RWPE2 (cell line): ENCODE data around the gene CARS2.
A peak's percentile ranks its signal among the peaks of the same experiment; 100 is the strongest.

Experiments used
- ATAC-seq: fragments of 200-7000 bp; cut with Tn5 transposase; 3 replicates; pipeline ENCODE4 v1.9.1; 2021; ENCODE audit warnings: low read depth
- DNase-seq: peaks from one replicate; pipeline ENCODE4 v3.0.0-alpha.2; 2020; ENCODE audit warnings: low spot score
- H3K27ac ChIP-seq: fragments of 450-650 bp; 2 replicates; pipeline ENCODE4 v1.5.1; 2017; ENCODE audit warnings: mild to moderate bottlenecking; ENCODE audit not compliant: poor library complexity, severe bottlenecking
- H3K27me3 ChIP-seq: fragments of 250-450 bp; sonication (Bioruptor Pico); 2 replicates; pipeline ENCODE4 v1.5.1; 2021; ENCODE audit warnings: mild to moderate bottlenecking, moderate library complexity; ENCODE audit not compliant: insufficient read depth, poor library complexity, severe bottlenecking
- H3K36me3 ChIP-seq: fragments of 250-450 bp; sonication (Bioruptor Pico); 2 replicates; pipeline ENCODE4 v1.5.1; 2020; ENCODE audit warnings: low read depth, mild to moderate bottlenecking, moderate library complexity
- H3K4me1 ChIP-seq: fragments of 250-450 bp; sonication (Bioruptor Pico); 2 replicates; pipeline ENCODE4 v1.5.1; 2021; ENCODE audit warnings: mild to moderate bottlenecking, moderate library complexity; ENCODE audit not compliant: insufficient read depth, poor library complexity, severe bottlenecking
- H3K4me3 ChIP-seq: fragments of 250-450 bp; sonication (Bioruptor Pico); 2 replicates; pipeline ENCODE4 v1.5.1; 2021; ENCODE audit warnings: mild to moderate bottlenecking, moderate library complexity; ENCODE audit not compliant: severe bottlenecking
- H3K9me3 ChIP-seq: fragments of 250-450 bp; sonication (Bioruptor Pico); 2 replicates; pipeline ENCODE4 v1.5.1; 2021; ENCODE audit warnings: mild to moderate bottlenecking, moderate library complexity; ENCODE audit not compliant: severe bottlenecking
- CTCF ChIP-seq: fragments of 450-650 bp; IDR thresholded peaks from one replicate; pipeline ENCODE4 v1.5.1; 2017; ENCODE audit warnings: mild to moderate bottlenecking, moderate library complexity; ENCODE audit not compliant: poor library complexity, severe bottlenecking

The CARS2 gene

GRCh38 chr13:110600261-110600819, 105.6 kb downstream of the CARS2 start:
- ATAC-seq (no peak), DNase-seq (no peak)
- Histone ChIP-seq H3K9me3 (no peaks in the 10 kb centered on the region), H3K4me3 (no peak overlapping the region), H3K27ac (no peak overlapping the region), H3K27me3 (no peaks in the 10 kb centered on the region), H3K36me3 (no peaks in the 10 kb centered on the region), H3K4me1 (no peaks in the 10 kb centered on the region)
- TF ChIP-seq CTCF = no peak

GRCh38 chr13:110597041-110597689, 108.8 kb downstream of the CARS2 start:
- ATAC-seq = no peak
- no peaks in the 10 kb centered on the region for H3K36me3 ChIP-seq
- H3K27ac ChIP-seq = no peak overlapping the region
- H3K9me3 ChIP-seq = no peaks in the 10 kb centered on the region
- H3K4me3 ChIP-seq = no peak overlapping the region
- DNase-seq = no peak
- H3K27me3 ChIP-seq = no peaks in the 10 kb centered on the region
- no peaks in the 10 kb centered on the region for H3K4me1 ChIP-seq
- TF ChIP-seq CTCF = no peak

DNA sequence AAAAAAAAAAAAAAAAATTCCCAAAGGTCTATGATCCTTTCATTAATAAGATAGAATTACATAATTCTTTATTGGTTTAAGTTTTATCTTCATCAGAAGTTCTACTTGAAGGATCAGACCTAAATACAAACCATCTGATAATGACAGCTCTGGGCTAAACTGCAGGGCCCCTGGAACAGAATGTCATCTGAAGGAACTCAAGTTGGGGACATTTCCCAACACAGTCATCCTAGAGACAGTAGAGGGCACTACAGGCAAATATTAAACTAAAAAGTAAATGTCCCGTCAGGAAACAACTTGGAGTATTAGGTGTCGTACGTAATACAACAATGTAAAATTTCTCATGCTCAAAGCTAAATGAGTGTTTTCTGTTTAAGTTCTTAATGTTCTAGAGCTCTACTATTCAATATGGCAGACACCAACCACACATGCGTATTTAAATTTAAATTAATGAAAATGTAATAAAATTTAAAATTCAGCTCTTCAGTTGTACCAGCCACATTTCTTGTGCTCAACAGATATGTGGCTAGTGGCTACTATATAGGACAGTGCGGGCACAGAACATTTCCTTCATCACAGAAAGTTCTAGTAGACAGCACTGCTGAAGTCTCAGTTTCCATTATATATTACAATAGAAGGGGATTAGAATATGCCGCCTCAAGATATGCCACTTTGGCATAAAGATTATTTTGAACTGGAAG, 112.3 kb downstream of the CARS2 start:
- no peaks in the 10 kb centered on the region for H3K9me3 ChIP-seq
- TF ChIP-seq CTCF = peak; percentile 76
- no peak overlapping the region for H3K4me3 ChIP-seq
- ATAC-seq = peak; percentile 66
- no peaks in the 10 kb centered on the region for H3K27me3 ChIP-seq
- DNase-seq = no peak
- H3K36me3 ChIP-seq = no peaks in the 10 kb centered on the region
- H3K27ac ChIP-seq = no peak overlapping the region
- H3K4me1 ChIP-seq = peaks cover 7% of the 10 kb centered on the region

GRCh38 chr13:110592665-110593064, 113.3 kb downstream of the CARS2 start:
- no peak overlapping the region for H3K27ac ChIP-seq
- no peak for TF ChIP-seq CTCF
- no peak overlapping the region for H3K4me3 ChIP-seq
- H3K4me1 ChIP-seq = peaks cover 7% of the 10 kb centered on the region
- no peak for DNase-seq
- no peaks in the 10 kb centered on the region for H3K27me3 ChIP-seq
- ATAC-seq = no peak; the same call in 2 of the 3 replicates
- no peaks in the 10 kb centered on the region for H3K36me3 ChIP-seq
- no peaks in the 10 kb centered on the region for H3K9me3 ChIP-seq
